Measurements from ENCODE around the gene INPP5E.

The INPP5E gene

GRCh38 chr9:136404801-136405136 is 34.9 kb downstream of the INPP5E start:
- H3K4me3 ChIP-seq: no peak overlapping the region
- H3K27me3 ChIP-seq: no peaks in the 10 kb centered on the region
- intact Hi-C loops (cut with DNase I; ENCODE audit: low total_unique reads): no loop called here
- no peak overlapping the region for H3K27ac ChIP-seq
- H3K9me3 ChIP-seq: no peaks in the 10 kb centered on the region
- H3K36me3 ChIP-seq: peaks cover 19 to 60% (median 44%) of the 10 kb centered on the region in 3 donors
- DNase-seq: no peak
- H3K4me1 ChIP-seq: peaks cover 0 to 16% (median 15%) of the 10 kb centered on the region in 4 donors
- TF ChIP-seq CTCF (IDR thresholded peaks at IDR 0.05): no peak

GRCh38 chr9:136403915-136404800 is 35.5 kb downstream of the INPP5E start:
- Histone ChIP-seq H3K4me1 (peaks cover 0 to 15% (median 13%) of the 10 kb centered on the region in 4 donors), H3K36me3 (peaks cover 19 to 60% (median 44%) of the 10 kb centered on the region in 3 donors), H3K4me3 (no peak overlapping the region), H3K9me3 (no peaks in the 10 kb centered on the region), H3K27me3 (no peaks in the 10 kb centered on the region), H3K27ac (no peak overlapping the region)
- intact Hi-C loops (cut with DNase I; ENCODE audit: low total_unique reads): no loop called here
- DNase-seq: no peak
- no peak for TF ChIP-seq CTCF (IDR thresholded peaks at IDR 0.05)

GRCh38 chr9:136403538-136403914 is 36.1 kb downstream of the INPP5E start:
- peaks cover 19 to 60% (median 44%) of the 10 kb centered on the region in 3 donors for H3K36me3 ChIP-seq
- H3K27me3 ChIP-seq: no peaks in the 10 kb centered on the region
- H3K9me3 ChIP-seq: no peaks in the 10 kb centered on the region
- no peak overlapping the region for H3K27ac ChIP-seq
- no peak for TF ChIP-seq CTCF (IDR thresholded peaks at IDR 0.05)
- H3K4me1 ChIP-seq: peaks cover 0 to 18% (median 17%) of the 10 kb centered on the region in 4 donors
- DNase-seq: no peak
- intact Hi-C loops (cut with DNase I; ENCODE audit: low total_unique reads): no loop called here
- H3K4me3 ChIP-seq: no peak overlapping the region

- no peak for TF ChIP-seq CTCF (IDR thresholded peaks at IDR 0.05)
- H3K4me1 ChIP-seq: peaks cover 0 to 26% (median 20%) of the 10 kb centered on the region in 4 donors
- H3K4me3 ChIP-seq: no peak overlapping the region
- H3K9me3 ChIP-seq: no peaks in the 10 kb centered on the region
- H3K27ac ChIP-seq: no peak overlapping the region
- DNase-seq: no peak
- no peaks in the 10 kb centered on the region for H3K27me3 ChIP-seq
- H3K36me3 ChIP-seq: peaks cover 18 to 63% (median 39%) of the 10 kb centered on the region in 3 donors
- intact Hi-C loops (cut with DNase I; ENCODE audit: low total_unique reads): no loop called here
Measured at GRCh38 chr9:136402067-136402466, 37.6 kb downstream of the INPP5E start.

- Histone ChIP-seq H3K27ac (no peak overlapping the region), H3K4me1 (peaks cover 0 to 26% (median 20%) of the 10 kb centered on the region in 4 donors), H3K4me3 (no peak overlapping the region), H3K27me3 (no peaks in the 10 kb centered on the region), H3K36me3 (peaks cover 20 to 63% (median 42%) of the 10 kb centered on the region in 3 donors), H3K9me3 (no peaks in the 10 kb centered on the region)
- DNase-seq: no peak
- intact Hi-C loops (cut with DNase I; ENCODE audit: low total_unique reads): no loop called here
- TF ChIP-seq CTCF (IDR thresholded peaks at IDR 0.05): no peak
Measured at GRCh38 chr9:136401173-136401922, 38.3 kb downstream of the INPP5E start.
